ENCODE results near the gene DFFB.

The DFFB gene

DNA sequence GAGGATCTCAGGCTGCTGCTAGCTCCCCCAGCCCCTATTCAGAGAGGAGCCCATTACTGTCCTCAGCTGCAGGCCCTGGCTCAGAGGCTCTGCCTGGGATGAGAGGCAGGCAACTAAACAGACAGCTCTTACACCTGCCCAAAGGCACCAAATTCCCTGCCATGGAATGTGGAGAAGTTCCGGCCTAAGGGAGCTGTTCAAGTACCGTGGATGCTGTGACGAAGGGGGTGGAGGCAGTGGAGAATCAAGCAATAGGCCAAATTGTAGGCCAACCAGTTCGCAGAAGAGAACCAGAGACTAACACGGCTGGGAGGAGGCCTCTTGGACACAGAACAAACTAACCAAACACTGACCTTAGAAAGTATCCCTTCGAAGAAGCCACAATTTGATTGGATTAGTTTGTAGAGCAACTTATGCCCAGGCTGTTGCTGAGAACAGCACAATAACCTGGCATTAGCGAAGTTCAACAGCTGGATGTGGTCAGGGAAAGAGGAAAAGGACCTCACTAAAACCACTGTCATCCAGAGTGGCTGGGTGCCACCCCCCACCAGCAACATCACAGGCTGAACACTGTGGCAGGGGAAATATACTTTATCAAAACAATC lies 39.2 kb downstream of the DFFB start:
- no peak for DNase-seq (ENCODE audit: low spot score)

DNA sequence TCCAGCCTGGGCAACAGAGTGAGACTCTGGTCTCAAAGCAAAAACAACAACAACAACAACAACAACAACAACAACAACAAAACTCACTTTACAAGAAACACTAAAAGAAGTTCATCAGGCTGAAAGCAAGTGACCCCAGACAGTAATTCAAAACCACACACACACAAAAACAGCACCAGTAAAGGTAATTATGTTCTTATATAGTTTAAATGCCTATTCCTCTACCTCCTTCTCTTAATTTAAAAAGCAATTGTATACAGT lies 41.1 kb downstream of the DFFB start:
- DNase-seq (ENCODE audit: low spot score): no peak

- no peak for DNase-seq (ENCODE audit: low spot score)
Measured at GRCh38 chr1:3898994-3899753, 41.9 kb downstream of the DFFB start.

DNA sequence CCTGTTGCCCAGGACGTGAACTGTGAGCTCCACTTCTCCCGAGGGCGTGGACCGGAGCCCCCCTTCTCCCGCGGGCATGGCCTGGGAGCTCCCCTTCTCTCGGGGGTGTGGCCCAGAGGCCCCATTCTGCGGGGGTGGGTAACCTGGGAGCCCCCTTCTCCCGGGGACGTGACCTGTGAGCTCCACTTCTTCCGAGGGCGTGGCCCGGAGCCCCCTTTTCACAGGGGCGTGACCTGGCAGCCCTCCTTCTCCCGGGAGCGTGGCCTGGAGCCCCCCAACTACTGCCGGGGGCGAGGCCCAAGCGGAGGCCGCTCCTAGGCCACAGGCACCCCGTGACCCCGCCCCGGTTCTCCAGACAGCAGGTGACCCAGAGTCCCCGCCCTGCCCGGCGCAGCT lies 42.5 kb downstream of the DFFB start:
- no peak for DNase-seq (ENCODE audit: low spot score)

DNA sequence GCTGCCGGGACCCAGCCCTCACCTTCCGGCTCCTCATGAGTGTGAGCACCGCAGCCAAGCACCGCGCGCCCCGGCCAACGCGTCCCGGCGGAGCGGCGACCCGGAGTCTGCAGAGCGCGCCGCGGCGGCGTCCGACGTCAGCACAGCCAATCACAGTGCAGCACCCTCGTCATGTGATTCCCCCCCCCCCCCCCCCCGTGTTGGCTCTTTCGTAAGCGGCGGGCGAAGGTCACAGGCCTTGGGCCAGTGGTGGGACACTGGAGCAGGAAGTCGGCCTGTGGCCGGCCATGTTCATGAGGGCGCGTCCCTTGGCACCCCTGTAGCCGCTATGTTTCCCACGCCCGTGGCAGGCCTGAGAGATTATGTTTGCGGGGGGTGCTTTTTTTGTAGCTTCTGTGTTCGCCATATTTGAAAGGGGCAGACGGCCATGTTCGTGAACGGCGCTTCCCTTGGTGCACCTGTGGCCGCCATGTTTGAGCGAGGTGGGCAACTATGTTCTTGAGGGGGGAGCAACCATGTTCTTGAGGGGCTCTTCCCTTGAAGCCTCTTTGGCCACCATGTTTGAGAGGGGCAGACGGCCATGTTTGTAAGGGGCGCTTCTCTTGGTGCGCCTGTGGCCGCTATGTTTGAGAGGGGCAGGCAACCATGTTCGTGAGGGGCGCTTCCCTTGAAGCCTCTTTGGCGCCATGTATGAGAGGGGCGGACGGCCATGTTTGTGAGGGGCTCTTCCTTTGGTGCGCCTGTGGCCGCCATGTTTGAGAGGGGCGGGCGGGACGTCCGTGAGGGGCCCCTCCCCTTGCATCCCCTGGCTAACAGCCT lies 43.1 kb downstream of the DFFB start, which contains the start of gene C1orf174:
Gene C1orf174, minus strand, starts transcription at position 123 of the 819 bp plus-strand sequence. Its CDS starts 86 bp downstream, at position 37.
- peak; percentile 98 for DNase-seq (ENCODE audit: low spot score)

DNA sequence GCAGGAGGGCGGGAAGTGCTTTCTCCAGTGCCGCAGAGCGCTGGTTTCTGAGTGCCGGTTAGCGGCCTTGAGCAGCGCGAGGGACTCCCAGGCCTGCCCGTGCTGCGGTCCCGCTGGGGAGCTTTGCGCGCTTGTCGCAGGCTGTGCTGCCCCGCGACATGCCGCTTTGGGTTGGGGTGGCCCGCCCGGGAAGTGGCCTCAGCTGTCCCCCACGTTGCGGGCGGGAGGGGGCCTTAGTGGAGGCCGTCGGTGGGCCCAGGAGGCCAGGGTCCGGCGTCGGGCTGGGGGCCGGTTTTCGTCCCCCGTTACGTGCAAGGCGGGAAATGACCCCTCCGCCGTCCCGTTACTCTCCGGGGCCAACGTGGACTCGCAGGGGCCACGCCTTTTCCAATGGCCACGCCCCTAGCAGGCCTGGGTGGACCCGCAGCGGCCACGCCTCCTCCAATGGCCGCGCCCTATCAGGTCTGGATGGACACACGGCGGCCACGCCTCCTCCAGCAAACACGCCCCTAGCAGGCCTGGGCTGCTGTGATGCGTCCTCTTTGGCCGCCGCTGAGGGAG lies 43.8 kb downstream of the DFFB start:
- peak; percentile 99 for DNase-seq (ENCODE audit: low spot score)

DNA sequence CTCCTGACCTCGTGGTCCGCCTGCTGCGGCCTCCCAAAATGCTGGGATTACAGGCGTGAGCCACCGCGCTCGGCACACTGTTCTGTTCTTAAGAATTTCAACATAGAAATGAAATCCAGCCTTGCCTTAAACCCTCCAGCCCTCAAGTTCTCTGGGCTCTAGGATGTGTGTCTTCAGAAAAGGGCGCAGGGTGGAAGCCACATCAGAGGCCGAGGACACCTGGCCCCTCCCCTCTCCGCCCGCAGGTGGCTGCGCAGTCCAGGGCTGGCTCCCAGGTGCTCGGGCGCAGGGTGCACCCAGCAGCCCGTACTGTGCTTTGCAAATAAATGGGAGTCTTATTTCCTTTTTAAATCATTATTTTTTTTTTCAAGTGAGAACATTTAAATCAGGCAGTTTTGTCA lies 44.8 kb downstream of the DFFB start:
- no peak for DNase-seq (ENCODE audit: low spot score)

DNA sequence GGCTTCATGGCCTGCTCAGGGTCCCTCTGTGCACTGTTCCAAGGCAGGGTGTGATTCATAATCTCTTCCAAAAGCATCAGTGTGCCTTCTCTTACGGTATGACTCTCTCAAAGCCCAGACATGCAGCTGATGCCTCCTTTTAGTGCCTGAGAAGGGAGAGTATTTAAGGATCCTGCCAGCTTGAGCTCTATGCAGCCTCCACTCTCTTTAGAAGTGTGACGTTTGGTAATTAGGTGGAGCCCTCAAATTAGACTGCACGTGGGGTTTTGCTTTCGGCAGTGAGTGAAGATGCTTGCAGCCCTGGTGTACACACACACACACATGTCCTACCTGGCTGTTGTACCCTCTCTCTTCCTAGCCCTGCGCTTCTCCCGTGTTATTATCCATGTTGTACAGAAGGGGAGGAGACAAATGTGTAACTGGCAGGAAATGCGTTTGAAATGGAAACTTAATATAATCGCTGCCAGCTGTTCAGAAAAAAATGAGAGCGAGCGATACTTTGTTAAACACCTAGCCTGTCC lies 45.4 kb downstream of the DFFB start:
- no peak for DNase-seq (ENCODE audit: low spot score)

DNA sequence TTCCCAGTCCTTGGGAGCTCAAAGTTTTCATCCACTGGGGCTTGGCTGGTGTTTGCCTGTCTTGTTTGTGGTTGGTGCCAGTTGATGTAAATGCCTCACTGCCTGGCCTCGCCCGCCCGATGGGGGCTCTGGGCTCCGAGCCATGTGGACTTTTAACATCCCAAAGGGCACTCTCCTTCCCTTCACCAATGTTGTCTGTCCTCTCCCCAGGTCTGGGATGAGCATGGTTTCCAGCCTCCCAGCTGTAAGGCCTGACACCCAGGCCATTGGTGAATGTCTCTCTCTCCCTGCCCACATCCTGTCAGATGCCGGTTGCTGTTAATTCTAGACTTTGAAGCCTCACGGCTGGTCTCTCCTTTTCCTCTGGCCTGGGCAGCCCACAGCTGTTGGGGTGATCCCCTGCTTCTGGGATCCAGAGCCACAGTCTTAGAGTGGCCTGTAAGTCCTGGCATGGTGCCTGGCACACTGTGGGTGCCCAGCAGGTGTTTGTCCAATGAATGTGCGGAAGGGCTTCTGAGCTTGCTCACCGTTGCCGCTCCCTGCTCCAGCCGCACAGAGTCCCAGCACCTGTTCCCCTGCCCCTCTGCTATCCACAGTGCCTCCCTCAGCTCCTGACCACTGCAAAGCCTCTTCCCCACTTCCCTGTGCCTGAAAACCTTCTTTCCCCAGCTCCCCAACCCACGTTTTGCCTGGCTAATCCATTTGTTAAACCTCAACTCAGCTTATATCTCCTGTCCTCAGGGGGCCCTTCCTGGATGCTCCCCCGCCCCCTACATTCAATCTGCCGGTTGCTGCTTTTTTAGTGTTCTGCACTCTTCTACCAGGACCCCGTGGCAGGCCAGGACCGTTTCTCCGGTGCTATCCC lies 46.1 kb downstream of the DFFB start:
- no peak for DNase-seq (ENCODE audit: low spot score)

DNA sequence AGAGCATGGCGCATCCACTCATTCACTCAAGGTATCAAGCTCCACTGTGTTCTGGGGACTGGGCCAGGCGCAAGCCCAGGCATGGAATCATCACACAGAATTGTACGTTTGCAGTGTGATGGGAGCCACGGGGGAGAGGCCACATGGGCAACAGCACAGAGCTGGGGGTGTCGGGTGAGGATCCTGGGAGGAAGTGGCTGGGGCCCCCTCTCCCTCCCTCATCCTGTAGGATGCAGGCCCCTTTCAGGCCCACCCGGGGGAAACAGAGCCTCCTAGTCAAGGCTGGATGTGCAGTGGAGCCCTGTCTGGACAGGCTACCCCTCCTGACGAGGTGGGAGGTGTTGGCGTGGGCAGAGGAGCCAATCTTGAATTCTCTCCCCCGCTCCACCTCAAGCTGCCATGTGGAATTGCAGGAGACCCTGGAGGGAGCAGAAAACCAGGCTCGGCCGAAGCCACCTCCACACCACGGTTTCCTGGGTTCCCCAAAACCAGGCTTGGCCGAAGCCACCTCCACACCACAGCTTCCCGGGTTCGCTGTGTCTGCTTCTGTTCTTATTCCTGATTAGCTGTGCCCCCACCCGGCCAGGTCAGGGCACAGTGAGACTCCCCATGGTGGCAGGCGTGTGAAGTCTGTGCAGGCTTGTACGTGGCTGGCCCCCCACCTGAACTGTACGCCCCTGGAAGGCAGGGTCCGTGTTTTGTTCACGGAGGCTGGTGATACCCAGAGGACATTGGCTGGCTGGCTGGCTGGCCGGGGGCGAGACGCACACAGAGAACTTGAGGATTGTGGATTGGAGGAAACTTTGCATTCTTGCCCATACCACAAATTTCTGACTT lies 46.9 kb downstream of the DFFB start:
- no peak for DNase-seq (ENCODE audit: low spot score)

DNA sequence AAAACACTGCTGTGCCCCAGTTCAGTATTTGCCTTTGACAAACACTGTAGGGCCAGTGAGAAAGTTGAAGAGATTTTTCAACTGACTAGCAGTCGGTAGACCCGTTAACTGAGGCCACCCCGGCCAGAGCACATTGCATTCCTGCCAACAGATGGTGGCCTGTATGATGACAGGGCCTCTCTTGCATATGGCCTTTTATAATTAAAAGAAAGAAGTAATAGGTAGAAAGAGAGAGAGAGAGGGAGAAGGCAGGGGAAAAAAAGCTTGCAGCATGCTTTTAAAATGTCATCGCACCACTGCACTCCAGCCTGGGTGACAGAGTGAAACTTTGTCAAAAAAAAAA lies 47.5 kb downstream of the DFFB start:
- DNase-seq (ENCODE audit: low spot score): no peak

DNA sequence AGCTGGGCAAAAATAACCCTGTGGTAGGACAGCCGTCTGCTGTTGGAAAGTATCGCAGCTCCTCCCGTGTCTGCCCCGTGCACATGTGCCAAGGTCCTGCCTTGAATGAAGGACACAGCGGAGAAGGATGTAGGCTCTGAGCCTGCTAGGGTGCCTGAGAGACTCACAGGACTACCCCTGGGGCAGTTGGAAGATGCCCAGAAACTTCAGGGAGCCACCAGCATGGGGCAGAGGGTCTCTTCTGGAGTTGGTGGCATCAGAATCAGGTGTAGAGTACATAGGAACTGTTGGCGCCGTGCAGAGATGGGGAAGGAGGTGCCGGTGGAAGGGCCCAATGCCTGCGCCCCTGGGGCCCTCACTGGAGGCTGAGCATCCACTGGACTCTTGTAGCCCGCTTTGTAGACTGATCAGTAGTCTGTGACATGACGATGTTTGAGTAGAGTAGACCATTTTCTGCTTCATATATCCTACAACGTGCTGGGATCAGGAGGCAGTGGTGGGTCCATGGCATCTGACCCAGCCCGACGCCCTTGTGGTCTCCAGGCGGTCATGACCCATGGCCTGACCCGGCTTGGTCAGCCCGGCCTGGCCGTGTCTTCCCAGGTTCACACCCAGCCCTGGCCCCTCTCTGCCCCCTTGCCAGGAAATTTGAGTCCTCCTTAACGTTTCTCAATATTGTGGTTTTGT lies 48.1 kb downstream of the DFFB start:
- no peak for DNase-seq (ENCODE audit: low spot score)

- no peak for DNase-seq (ENCODE audit: low spot score)
Measured at GRCh38 chr1:3905953-3906671, 48.8 kb downstream of the DFFB start.

GRCh38 chr1:3906672-3907020 lies 49.4 kb downstream of the DFFB start:
- DNase-seq (ENCODE audit: low spot score): no peak

DNA sequence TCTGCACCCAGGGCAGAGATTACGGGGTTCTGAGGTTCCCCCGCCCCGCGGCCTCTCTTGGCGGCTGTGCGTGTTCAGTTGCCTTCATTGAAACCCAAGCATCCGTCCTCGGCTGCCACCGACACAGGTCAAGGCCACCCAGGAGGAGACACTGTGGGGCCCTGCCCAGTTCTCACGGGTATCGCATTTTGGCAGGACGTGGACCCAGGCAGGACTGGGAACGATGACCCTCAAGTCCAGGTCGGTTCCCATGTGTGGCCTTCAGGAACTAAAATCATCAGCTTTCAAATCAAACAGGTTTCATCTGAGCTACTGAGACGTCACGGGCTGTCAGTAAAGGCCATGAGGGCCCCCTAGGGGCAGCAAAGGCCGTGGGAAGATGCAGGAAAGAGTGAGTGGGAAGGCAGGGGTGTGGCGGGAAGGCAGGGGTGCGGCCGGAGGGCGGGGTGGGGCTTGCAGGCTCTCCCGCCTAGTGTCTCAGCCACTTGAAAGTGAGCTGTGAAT lies 49.8 kb downstream of the DFFB start:
- DNase-seq (ENCODE audit: low spot score): no peak

DNA sequence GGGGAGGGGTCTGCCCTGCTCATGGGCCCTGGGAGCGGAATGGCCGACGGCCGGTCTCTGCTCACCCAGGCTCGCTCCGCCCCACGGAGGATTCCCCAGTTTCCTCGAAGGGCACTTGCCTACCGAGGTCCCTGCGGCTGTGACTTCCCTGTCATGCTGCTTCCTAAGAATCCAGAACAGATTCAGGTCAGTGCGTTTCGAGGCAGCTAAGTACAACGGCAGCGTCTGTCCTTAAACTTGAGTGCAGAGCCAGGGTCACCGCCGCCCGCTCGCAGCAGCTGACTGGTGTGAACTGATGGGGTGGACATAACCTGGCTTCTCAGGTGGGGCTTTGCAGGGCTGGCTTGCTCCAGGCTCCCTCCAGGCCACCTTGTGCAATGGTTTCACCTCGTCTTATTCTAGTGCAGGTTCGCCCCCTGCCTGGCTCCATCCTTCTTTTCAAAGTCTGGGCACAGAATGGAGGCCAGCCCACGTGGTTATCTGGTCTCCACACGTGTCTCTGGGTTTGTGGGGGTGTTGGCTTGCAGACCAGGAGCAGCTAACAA lies 50.4 kb downstream of the DFFB start:
- DNase-seq (ENCODE audit: low spot score): no peak

- no peak for DNase-seq (ENCODE audit: low spot score)
Measured at GRCh38 chr1:3908886-3909517, 51.7 kb downstream of the DFFB start.

DNA sequence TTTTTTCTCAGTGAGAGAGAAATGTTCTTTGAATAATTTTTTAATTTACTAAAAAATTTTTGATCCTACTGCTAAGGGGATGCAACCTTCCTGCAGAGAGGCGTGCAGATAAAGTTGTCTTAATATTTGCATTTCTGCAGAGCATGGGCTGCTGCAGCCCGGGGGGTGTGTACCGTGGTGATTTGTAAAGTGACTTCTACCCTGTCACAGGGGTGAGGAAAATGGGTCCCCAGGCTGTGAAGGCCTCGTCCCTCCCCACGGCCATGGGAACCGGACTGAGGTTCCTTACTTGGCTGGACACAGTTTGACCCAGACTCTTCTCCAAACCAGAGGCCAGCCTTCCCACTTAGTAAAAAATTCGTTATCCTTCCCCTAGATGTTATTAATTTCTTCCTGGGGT lies 52.3 kb downstream of the DFFB start:
- DNase-seq (ENCODE audit: low spot score): no peak

All from AG08395 (cell line).